ENCODE data around the gene VTA1.

GRCh38 chr6:142223938-142224337 lies 76.9 kb downstream of the VTA1 start:
- TF ChIP-seq CTCF (IDR thresholded peaks at IDR 0.05; ENCODE audit: borderline replicate concordance, extremely low read depth, low read length, poor library complexity, severe bottlenecking) (no peak), EZH2 (IDR thresholded peaks at IDR 0.05; ENCODE audit: borderline replicate concordance, low read depth, low read length, severe bottlenecking) (no peak)
